H9 (cell line): Measurements from ENCODE around the gene KCTD16. TPM values are rescaled to one million over a fixed set of nuclear protein-coding genes. Genes with fewer than 3 reads are reported as not detected.

Source experiments
- DNase-seq: peaks from one replicate; pipeline ENCODE4 v3.0.0-alpha.2; 2017
- H2AFZ ChIP-seq: one replicate; pipeline ENCODE4 v1.6.1; 2013; ENCODE audit warnings: mild to moderate bottlenecking, low read length, control low read depth, moderate library complexity
- H2AK5ac ChIP-seq: 2 replicates; pipeline ENCODE4 v1.6.1; 2013; ENCODE audit warnings: low read length, control low read depth, mixed read lengths; ENCODE audit not compliant: insufficient read length
- H2BK120ac ChIP-seq: one replicate; pipeline ENCODE4 v1.6.1; 2013; ENCODE audit warnings: low read depth, mild to moderate bottlenecking, low read length, control low read depth, inconsistent platforms; ENCODE audit not compliant: poor library complexity, severe bottlenecking
- H2BK12ac ChIP-seq: 2 replicates; pipeline ENCODE4 v1.6.1; 2013; ENCODE audit warnings: low read length, control low read depth, mixed read lengths, low read depth; ENCODE audit not compliant: insufficient read length
- H2BK15ac ChIP-seq: 2 replicates; pipeline ENCODE4 v1.6.1; 2013; ENCODE audit warnings: low read depth, low read length, control low read depth
- H2BK20ac ChIP-seq: one replicate; pipeline ENCODE4 v1.6.1; 2013; ENCODE audit warnings: low read depth, mild to moderate bottlenecking, low read length, control low read depth, inconsistent platforms; ENCODE audit not compliant: poor library complexity, severe bottlenecking
- H2BK5ac ChIP-seq: 2 replicates; pipeline ENCODE4 v1.6.1; 2013; ENCODE audit warnings: low read length, control low read depth, mixed read lengths; ENCODE audit not compliant: insufficient read length
- H3K14ac ChIP-seq: 2 replicates; pipeline ENCODE4 v1.6.1; 2013; ENCODE audit warnings: low read length, control low read depth; ENCODE audit not compliant: insufficient read depth
- H3K18ac ChIP-seq: 2 replicates; pipeline ENCODE4 v1.6.1; 2013; ENCODE audit warnings: low read depth, mild to moderate bottlenecking, mixed read lengths, low read length, control low read depth; ENCODE audit not compliant: insufficient read length
- H3K23ac ChIP-seq: 2 replicates; pipeline ENCODE4 v1.6.1; 2013; ENCODE audit warnings: low read length, control low read depth, mixed read lengths, low read depth; ENCODE audit not compliant: insufficient read length
- H3K23me2 ChIP-seq: 2 replicates; pipeline ENCODE4 v1.6.1; 2013; ENCODE audit warnings: low read depth, mild to moderate bottlenecking, mixed read lengths, low read length, control low read depth; ENCODE audit not compliant: insufficient read length, poor library complexity, severe bottlenecking
- H3K27ac ChIP-seq: 2 replicates; pipeline ENCODE4 v1.5.1; 2013; ENCODE audit warnings: low read length, control low read depth, mixed read lengths, low read depth; ENCODE audit not compliant: insufficient read length
- H3K27me3 ChIP-seq: 2 replicates; pipeline ENCODE4 v1.6.1; 2013; ENCODE audit warnings: low read length, control low read depth, inconsistent platforms; ENCODE audit not compliant: insufficient read depth
- H3K4ac ChIP-seq: 2 replicates; pipeline ENCODE4 v1.6.1; 2013; ENCODE audit warnings: low read depth, mild to moderate bottlenecking, control low read depth, inconsistent platforms, low read length, moderate library complexity
- H3K4me1 ChIP-seq: 2 replicates; pipeline ENCODE4 v1.6.1; 2013; ENCODE audit warnings: low read length, control low read depth, inconsistent platforms; ENCODE audit not compliant: insufficient read depth
- H3K4me2 ChIP-seq: 2 replicates; pipeline ENCODE4 v1.6.1; 2013; ENCODE audit warnings: low read length, control low read depth, mixed read lengths; ENCODE audit not compliant: insufficient read length, insufficient read depth
- H3K56ac ChIP-seq: 2 replicates; pipeline ENCODE4 v1.6.1; 2013; ENCODE audit warnings: low read depth, mild to moderate bottlenecking, mixed read lengths, low read length, control low read depth; ENCODE audit not compliant: insufficient read length
- H3K79me1 ChIP-seq: 2 replicates; pipeline ENCODE4 v1.6.1; 2013; ENCODE audit warnings: low read depth, mild to moderate bottlenecking, moderate library complexity, low read length, control low read depth, inconsistent platforms; ENCODE audit not compliant: insufficient read depth, poor library complexity, severe bottlenecking
- H3K79me2 ChIP-seq: 2 replicates; pipeline ENCODE4 v1.6.1; 2013; ENCODE audit warnings: low read length, control low read depth, inconsistent platforms; ENCODE audit not compliant: insufficient read depth
- H3K9ac ChIP-seq: 2 replicates; pipeline ENCODE4 v1.6.1; 2013; ENCODE audit warnings: low read length, control low read depth, mixed read lengths; ENCODE audit not compliant: insufficient read length; ENCODE audit errors: extremely low read depth
- H3K9me3 ChIP-seq: one replicate; pipeline ENCODE4 v1.6.1; 2013; ENCODE audit warnings: low read depth, low read length, inconsistent platforms; ENCODE audit not compliant: control insufficient read depth
- H3T11ph ChIP-seq: one replicate; pipeline ENCODE4 v1.6.1; 2013; ENCODE audit warnings: mild to moderate bottlenecking, low read length, control low read depth, inconsistent platforms
- H4K20me1 ChIP-seq: one replicate; pipeline ENCODE4 v1.6.1; 2013; ENCODE audit not compliant: control insufficient read depth, insufficient read length, insufficient read depth
- H4K5ac ChIP-seq: 2 replicates; pipeline ENCODE4 v1.6.1; 2013; ENCODE audit warnings: low read depth, mild to moderate bottlenecking, mixed read lengths, low read length, control low read depth; ENCODE audit not compliant: insufficient read length
- H4K8ac ChIP-seq: replicated peaks from 2 replicates; pipeline ENCODE4 v1.6.1; 2013; ENCODE audit warnings: low read length, control low read depth, mixed read lengths, low read depth; ENCODE audit not compliant: insufficient read length
- H4K91ac ChIP-seq: 2 replicates; pipeline ENCODE4 v1.6.1; 2013; ENCODE audit warnings: low read depth, mild to moderate bottlenecking, moderate library complexity, mixed read lengths, low read length, control low read depth; ENCODE audit not compliant: insufficient read length
- H3K27ac Mint-ChIP-seq, 3 experiments: 2 replicates in 2 of 3; 3 replicates in 1 of 3; pipeline ENCODE4 v1.8.0; 2020 to 2021; ENCODE audit warnings: mixed read lengths in 3 of 3, mild to moderate bottlenecking in 1 of 3, moderate library complexity in 1 of 3
- H3K27me3 Mint-ChIP-seq: 2 replicates; pipeline ENCODE4 v1.8.0; 2021; ENCODE audit warnings: low read depth, mild to moderate bottlenecking, moderate library complexity, mixed read lengths
- H3K36me3 Mint-ChIP-seq, 3 experiments: 2 replicates in 2 of 3; 3 replicates in 1 of 3; pipeline ENCODE4 v1.8.0; 2020 to 2021; ENCODE audit warnings: low read depth in 3 of 3, mixed read lengths in 3 of 3; ENCODE audit not compliant: insufficient read depth in 1 of 3
- H3K4me1 Mint-ChIP-seq, 2 experiments: 2 replicates each; pipeline ENCODE4 v1.8.0; 2020; ENCODE audit warnings: mixed read lengths in 2 of 2
- H3K4me3 Mint-ChIP-seq, 2 experiments: 2 replicates in 1 of 2; 3 replicates in 1 of 2; pipeline ENCODE4 v1.8.0; 2020 to 2021; ENCODE audit warnings: mild to moderate bottlenecking in 2 of 2, mixed read lengths in 2 of 2, moderate library complexity in 1 of 2
- H3K9me3 Mint-ChIP-seq, 2 experiments: 2 replicates in 1 of 2; 3 replicates in 1 of 2; pipeline ENCODE4 v1.8.0; 2020; ENCODE audit warnings: mild to moderate bottlenecking in 2 of 2, mixed read lengths in 2 of 2, moderate library complexity in 1 of 2
- CTCF ChIP-seq: fragments of 200-600 bp; sonication (generic); conservative IDR thresholded peaks from 3 replicates; pipeline ENCODE4 v1.8.0; 2021; ENCODE audit warnings: antibody characterized with exemption, mild to moderate bottlenecking
- WGBS: extraction: QIAGEN DNeasy Blood & Tissue Kit; methylation state at CpG from one replicate; pipeline ENCODE4 v1.1.7; 2013; ENCODE audit warnings: missing lambda C conversion rate, low lambda C conversion rate, mixed read lengths; ENCODE audit not compliant: insufficient read length; ENCODE audit errors: extremely low coverage; 5-methylcytosine and 5-hydroxymethylcytosine counted together
- total RNA-seq: library from RNA; stranded (reverse); gene quantifications from 2 replicates; pipeline ENCODE4 v1.2.1, GENCODE V29; 2021

Gene KCTD16
- total RNA-seq, 1 experiment from 2014 or later = 0.09 TPM

- Histone ChIP-seq H3T11ph (no peak overlapping the region), H2BK120ac (no peak overlapping the region)
- no peaks in the 10 kb centered on the region for H3K27me3 Mint-ChIP-seq
These were observed 13.9 kb upstream of the KCTD16 start for GRCh38 chr5:144156767-144157171.

More at GRCh38 chr5:144156767-144157171, 13.9 kb upstream of the KCTD16 start:
- H3K4ac ChIP-seq = no peak overlapping the region
- H3K9ac ChIP-seq = no peak overlapping the region
- no peak overlapping the region for H2AK5ac ChIP-seq
- H3K4me3 Mint-ChIP-seq = no peak overlapping the region
- no peak overlapping the region for H3K14ac ChIP-seq
- no peak overlapping the region for H2AFZ ChIP-seq
- no peak overlapping the region for H3K18ac ChIP-seq
- WGBS = no CpG with 5 or more reads among the region's 2 CpGs
- TF ChIP-seq CTCF = no peak
- H3K27me3 ChIP-seq = no peaks in the 10 kb centered on the region
- no peak overlapping the region for H3K27ac ChIP-seq
- H3K56ac ChIP-seq = no peak overlapping the region
- no peaks in the 10 kb centered on the region for H3K4me1 Mint-ChIP-seq
- no peak overlapping the region for H3K4me2 ChIP-seq
- no peaks in the 10 kb centered on the region for H4K20me1 ChIP-seq
- no peak overlapping the region for H2BK12ac ChIP-seq
- no peaks in the 10 kb centered on the region for H3K79me1 ChIP-seq
- no peaks in the 10 kb centered on the region for H3K9me3 Mint-ChIP-seq
- H3K9me3 ChIP-seq = no peaks in the 10 kb centered on the region
- no peak overlapping the region for H2BK15ac ChIP-seq
- no peak overlapping the region for H3K27ac Mint-ChIP-seq
- no peak for DNase-seq
- no peaks in the 10 kb centered on the region for H3K79me2 ChIP-seq
- no peak overlapping the region for H4K91ac ChIP-seq
- H3K23me2 ChIP-seq = no peaks in the 10 kb centered on the region
- H3K4me1 ChIP-seq = no peaks in the 10 kb centered on the region
- no peak overlapping the region for H2BK20ac ChIP-seq
- no peak overlapping the region for H4K5ac ChIP-seq
- H3K36me3 Mint-ChIP-seq = peaks cover 11 to 20% (median 19%) of the 10 kb centered on the region in 3 experiments; a peak in 6 of 7 replicates
- no peak overlapping the region for H2BK5ac ChIP-seq
- H3K23ac ChIP-seq = no peak overlapping the region
- no peak overlapping the region for H4K8ac ChIP-seq
